ENCODE results near the gene KLHDC10.
"Not testable (repeated sequence)": the region's sequence is repeated elsewhere in the genome, so short reads cannot be mapped to it uniquely, and the experiment has no call there.

Gene KLHDC10

GRCh38 chr7:130069978-130070860 lies at the start of gene KLHDC10:
Gene KLHDC10, plus strand, starts transcription at chr7:130070534. Its CDS starts 110 bp downstream, at chr7:130070644.
- DNase-seq, result peak; percentile 98 to 99

GRCh38 chr7:130021105-130021834 lies 49.1 kb upstream of the KLHDC10 start:
- DNase-seq, result peak in 1 of 2 donors; percentile 2

- no peak for DNase-seq
These were observed 48.2 kb upstream of the KLHDC10 start for GRCh38 chr7:130022115-130022514.

GRCh38 chr7:130022623-130023175 lies 47.6 kb upstream of the KLHDC10 start:
- DNase-seq, result no peak

- no peak for DNase-seq
These were observed 45.9 kb upstream of the KLHDC10 start for GRCh38 chr7:130024390-130024789.

- no peak for DNase-seq
These were observed 37.6 kb upstream of the KLHDC10 start for GRCh38 chr7:130032698-130033097.

GRCh38 chr7:130037703-130038102 lies 32.6 kb upstream of the KLHDC10 start:
- no peak for DNase-seq

- DNase-seq, result no peak
These were observed 29.8 kb upstream of the KLHDC10 start for GRCh38 chr7:130040576-130040975.

GRCh38 chr7:130047831-130048230 lies 22.5 kb upstream of the KLHDC10 start:
- no peak for DNase-seq

GRCh38 chr7:130048906-130049305 lies 21.4 kb upstream of the KLHDC10 start:
- no peak for DNase-seq

GRCh38 chr7:130052250-130052649 lies 18.1 kb upstream of the KLHDC10 start:
- not testable (repeated sequence) for DNase-seq

- not testable (repeated sequence) for DNase-seq
These were observed 15.1 kb upstream of the KLHDC10 start for GRCh38 chr7:130055198-130055597.

GRCh38 chr7:130062246-130062645 lies 8.1 kb upstream of the KLHDC10 start:
- no peak for DNase-seq

- DNase-seq, result no peak
These were observed 7.3 kb upstream of the KLHDC10 start for GRCh38 chr7:130063036-130063435.

GRCh38 chr7:130064580-130064926 lies 5.8 kb upstream of the KLHDC10 start:
- DNase-seq, result not testable (repeated sequence)

GRCh38 chr7:130065500-130066152 lies 4.7 kb upstream of the KLHDC10 start:
- DNase-seq, result no peak

GRCh38 chr7:130069179-130069977 lies 956 bp upstream of the KLHDC10 start:
- no peak for DNase-seq

GRCh38 chr7:130070861-130071622 lies 708 bp downstream of the KLHDC10 start:
- no peak for DNase-seq

GRCh38 chr7:130071701-130072622 lies 1.6 kb downstream of the KLHDC10 start:
- peak; percentile 54 to 91 for DNase-seq

GRCh38 chr7:130079846-130080394 lies 9.6 kb downstream of the KLHDC10 start:
- no peak for DNase-seq
